Cerebellar cortex (tissue), 1 donor: ENCODE results near the gene ITLN2.
"Not testable (repeated sequence)": the region's sequence is repeated elsewhere in the genome, so short reads cannot be mapped to it uniquely, and the experiment has no call there.

Experiments used
- DNase-seq: peaks from one replicate; pipeline ENCODE4 v3.0.0-alpha.2; 2015; ENCODE audit warnings: low spot score

The ITLN2 gene

GRCh38 chr1:160953030-160953429, 1.6 kb downstream of the ITLN2 start:
- no peak for DNase-seq

GRCh38 chr1:160952129-160952510, 2.5 kb downstream of the ITLN2 start:
- no peak for DNase-seq

- peak; percentile 48 for DNase-seq
Observed at GRCh38 chr1:160951443-160952128, 3.0 kb downstream of the ITLN2 start.

- no peak for DNase-seq
Observed at GRCh38 chr1:160950657-160951056, 4.0 kb downstream of the ITLN2 start.

- no peak for DNase-seq
Observed at GRCh38 chr1:160949881-160950280, 4.7 kb downstream of the ITLN2 start.

- not testable (repeated sequence) for DNase-seq
Observed at GRCh38 chr1:160949216-160949880, 5.3 kb downstream of the ITLN2 start.

GRCh38 chr1:160947174-160947759, 7.3 kb downstream of the ITLN2 start:
- DNase-seq, result not testable (repeated sequence)

- DNase-seq, result not testable (repeated sequence)
Observed at GRCh38 chr1:160945881-160946280, 8.7 kb downstream of the ITLN2 start.

GRCh38 chr1:160945079-160945478, 9.5 kb downstream of the ITLN2 start:
- no peak for DNase-seq

- DNase-seq, result no peak
Observed at GRCh38 chr1:160942926-160943325, 11.7 kb downstream of the ITLN2 start.

- not testable (repeated sequence) for DNase-seq
Observed at GRCh38 chr1:160936666-160937065, 17.9 kb downstream of the ITLN2 start.

GRCh38 chr1:160935527-160936258, 18.9 kb downstream of the ITLN2 start:
- DNase-seq, result no peak

- not testable (repeated sequence) for DNase-seq
Observed at GRCh38 chr1:160933305-160933704, 21.3 kb downstream of the ITLN2 start.

GRCh38 chr1:160925652-160926244, 28.9 kb downstream of the ITLN2 start:
- peak; percentile 1 for DNase-seq

- no peak for DNase-seq
Observed at GRCh38 chr1:160924791-160925651, 29.6 kb downstream of the ITLN2 start.

- DNase-seq, result no peak
Observed at GRCh38 chr1:160916666-160917065, 37.9 kb downstream of the ITLN2 start.

GRCh38 chr1:160913229-160913628, 41.4 kb downstream of the ITLN2 start:
- DNase-seq, result not testable (repeated sequence)

GRCh38 chr1:160911925-160912324, 42.7 kb downstream of the ITLN2 start:
- DNase-seq, result no peak

GRCh38 chr1:160911441-160911840, 43.2 kb downstream of the ITLN2 start:
- DNase-seq, result no peak

- no peak for DNase-seq
Observed at GRCh38 chr1:160910170-160910750, 44.3 kb downstream of the ITLN2 start.

GRCh38 chr1:160907976-160908375, 46.6 kb downstream of the ITLN2 start:
- no peak for DNase-seq
